Right ventricle myocardium inferior (tissue), 1 donor: ENCODE data around the gene RASGRP4. TPM values are rescaled to one million over a fixed set of nuclear protein-coding genes. Genes with fewer than 3 reads are reported as not detected.
"Not testable (repeated sequence)": the region's sequence is repeated elsewhere in the genome, so short reads cannot be mapped to it uniquely, and the experiment has no call there.

Experiments
- ATAC-seq: fragments of 200-7000 bp; cut with Tn5 transposase; one replicate; pipeline ENCODE4 v1.9.1; 2020; ENCODE audit warnings: mild to moderate bottlenecking, moderate library complexity
- DNase-seq: peaks from one replicate; pipeline ENCODE4 v3.0.0; 2021; ENCODE audit errors: missing footprints
- intact Hi-C: fragments of 100-400 bp; cut with DNase I; formaldehyde crosslinking; loops from one replicate; pipeline ENCODE4 v1.11.0; 2022
- total RNA-seq: library from RNA; stranded (reverse); fragmentation: NEBNext Ultra II Directional; extraction: Animal tissue kit (Norgen Biotek cat#: 25700); gene quantifications from one replicate; pipeline ENCODE4 v1.2.1, GENCODE V29; 2021
- donor health status: DM: no; HTN: yes; CAD: no; lungs with severe emphysema.

The RASGRP4 gene
- total RNA-seq, 1 donor from 2014 or later: 1.7 TPM

DNA sequence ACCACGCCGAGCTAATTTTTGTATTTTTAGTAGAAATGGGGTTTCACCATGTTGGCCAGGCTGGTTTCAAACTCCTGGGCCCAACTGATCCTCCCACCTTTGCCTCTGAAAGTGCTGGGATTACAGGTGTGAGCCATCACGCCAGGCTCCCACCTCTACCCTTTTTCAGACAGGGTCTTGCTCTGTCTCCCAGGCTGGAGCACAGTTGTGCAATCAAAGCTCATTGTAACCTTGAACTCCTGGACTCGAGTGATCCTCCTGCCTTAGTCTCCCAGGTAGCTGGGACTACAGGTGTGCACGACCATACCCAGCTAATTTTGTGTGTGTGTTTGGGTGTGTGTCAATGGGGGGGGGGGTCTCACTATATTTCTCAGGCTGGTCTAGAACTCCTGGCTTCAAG lies 1.7 kb downstream of the RASGRP4 start:
- ATAC-seq (no peak), DNase-seq (no peak)
- intact Hi-C loops: no loop called here

DNA sequence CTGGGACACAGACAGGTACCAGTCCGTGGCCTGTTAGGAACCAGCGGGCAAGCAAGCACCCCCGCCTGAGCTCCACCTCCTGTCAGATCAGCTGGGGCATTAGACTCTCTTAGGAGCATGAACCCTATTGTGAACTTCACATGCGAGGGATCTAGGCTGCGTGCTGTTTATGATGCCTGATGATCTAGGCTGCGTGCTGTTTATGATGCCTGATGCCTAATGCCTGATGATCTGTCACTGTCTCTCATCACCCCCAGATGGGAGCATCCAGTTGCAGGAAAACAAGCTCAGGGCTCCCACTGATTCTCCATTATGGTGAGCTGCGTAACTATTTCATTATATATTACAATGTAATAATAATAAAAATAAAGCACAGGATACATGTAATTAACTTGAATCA lies 3.6 kb downstream of the RASGRP4 start:
- intact Hi-C loops: no loop called here
- DNase-seq: no peak
- ATAC-seq: no peak

GRCh38 chr19:38421856-38422255 lies 4.2 kb downstream of the RASGRP4 start:
- intact Hi-C loops: no loop called here
- no peak for DNase-seq
- no peak for ATAC-seq

DNA sequence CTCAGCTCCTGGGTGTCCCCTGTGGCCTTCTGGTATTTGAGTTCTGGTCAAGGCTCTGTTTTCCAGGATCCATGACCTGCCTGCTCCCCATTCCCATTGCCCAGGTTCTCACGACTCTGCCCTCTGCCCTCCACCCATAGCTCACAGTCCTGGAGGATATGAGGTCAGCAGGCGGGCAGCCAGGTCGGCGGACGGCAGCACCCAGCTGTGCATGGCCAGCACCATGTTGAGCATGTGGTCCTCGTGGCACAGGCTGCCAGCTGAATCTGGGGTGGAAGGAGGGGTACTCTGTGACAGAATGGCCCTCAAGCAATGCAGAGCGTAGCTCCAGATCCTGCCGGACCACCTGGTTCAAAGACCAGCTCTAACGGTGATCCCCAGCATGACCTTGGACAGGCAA lies 5.1 kb downstream of the RASGRP4 start:
- intact Hi-C loops: no loop called here
- DNase-seq (no peak), ATAC-seq (no peak)

GRCh38 chr19:38417544-38418506 lies 8.2 kb downstream of the RASGRP4 start:
- ATAC-seq: peak; percentile 81
- intact Hi-C loops: no loop called here
- peak; percentile 92 for DNase-seq

GRCh38 chr19:38417146-38417543 lies 8.9 kb downstream of the RASGRP4 start:
- peak; percentile 3 for ATAC-seq
- no peak for DNase-seq
- intact Hi-C loops: no loop called here

GRCh38 chr19:38413416-38413815 lies 12.6 kb downstream of the RASGRP4 start:
- no peak for DNase-seq
- intact Hi-C loops: no loop called here
- no peak for ATAC-seq

DNA sequence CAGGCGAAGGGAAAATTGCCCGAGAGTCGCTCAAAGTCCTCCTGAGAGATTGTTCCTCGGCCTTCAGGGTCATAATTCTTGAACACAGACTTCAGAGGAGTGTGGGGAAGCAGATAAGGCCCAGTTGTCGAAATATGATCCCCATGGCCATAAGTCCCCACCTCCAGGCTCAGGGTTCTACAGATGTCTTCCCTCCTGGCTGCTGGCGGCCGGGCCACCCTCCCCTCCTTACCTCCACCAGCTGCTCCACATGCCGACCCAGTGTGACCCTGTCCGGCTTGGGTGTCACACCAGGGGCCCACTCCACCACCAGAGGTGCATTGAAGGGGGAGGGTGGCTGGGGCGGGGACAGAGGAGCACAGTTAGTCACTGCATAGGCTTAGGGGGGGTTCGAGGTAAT lies 13.1 kb downstream of the RASGRP4 start:
- DNase-seq: no peak
- ATAC-seq: no peak
- intact Hi-C loops: no loop called here

DNA sequence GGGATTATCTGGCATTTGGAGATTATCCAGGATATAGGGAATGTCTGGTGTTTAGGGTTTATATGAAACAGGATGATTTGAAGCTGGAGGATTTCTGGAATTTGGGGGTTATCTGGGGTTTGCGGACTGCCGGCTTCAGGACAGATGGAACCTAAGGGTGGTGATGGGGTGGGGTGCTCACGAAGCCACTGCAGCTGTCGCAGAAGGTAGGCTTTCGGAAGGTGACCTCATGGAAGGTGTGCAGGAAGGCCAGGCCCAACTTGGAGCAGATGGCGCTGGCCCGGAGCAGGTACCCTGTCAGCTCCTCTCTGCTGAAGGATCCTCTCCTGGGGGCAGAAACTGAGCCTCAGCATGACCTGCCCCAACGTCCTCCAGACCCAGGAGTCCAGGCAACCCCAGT lies 13.5 kb downstream of the RASGRP4 start:
- ATAC-seq (no peak), DNase-seq (no peak)
- intact Hi-C loops: no loop called here

GRCh38 chr19:38411898-38412297 lies 14.1 kb downstream of the RASGRP4 start:
- ATAC-seq, intact Hi-C loops: not testable (repeated sequence)

DNA sequence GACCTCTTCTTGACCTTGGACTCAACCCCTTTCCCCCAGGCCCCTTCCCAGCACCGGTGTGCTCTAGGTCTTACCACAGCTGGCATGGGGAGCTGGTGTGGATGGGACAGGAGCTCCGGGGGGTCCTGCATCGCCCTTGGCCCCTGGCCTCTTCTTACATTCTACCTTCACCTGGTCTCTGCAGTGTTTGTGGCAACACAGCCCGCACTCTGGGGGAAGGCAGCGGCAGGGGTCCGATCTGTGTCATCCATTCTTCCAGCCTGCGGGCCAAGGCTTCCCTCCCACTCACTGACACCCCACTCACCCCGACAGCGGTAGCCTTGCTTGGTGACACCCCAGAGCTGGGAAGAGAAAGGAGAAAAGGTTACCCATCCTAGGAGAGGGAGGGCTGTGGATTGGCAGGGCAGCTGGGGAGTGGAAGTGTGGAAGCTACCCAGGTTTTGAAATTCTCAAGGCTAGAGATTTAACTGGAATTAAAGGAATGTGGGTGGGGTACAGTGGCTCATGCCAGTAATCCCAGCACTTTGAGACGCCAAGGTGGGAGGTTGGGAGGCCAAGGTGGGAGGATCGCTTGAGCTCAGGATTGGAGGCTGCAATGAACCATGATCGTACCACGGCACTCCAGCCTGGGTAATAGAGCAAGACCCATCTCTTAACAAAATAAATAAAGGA lies 14.8 kb downstream of the RASGRP4 start:
- intact Hi-C loops: no loop called here
- ATAC-seq (no peak), DNase-seq (no peak)

More at GRCh38 chr19:38411898-38412297, 14.1 kb downstream of the RASGRP4 start:
- DNase-seq: not testable (repeated sequence)

DNA sequence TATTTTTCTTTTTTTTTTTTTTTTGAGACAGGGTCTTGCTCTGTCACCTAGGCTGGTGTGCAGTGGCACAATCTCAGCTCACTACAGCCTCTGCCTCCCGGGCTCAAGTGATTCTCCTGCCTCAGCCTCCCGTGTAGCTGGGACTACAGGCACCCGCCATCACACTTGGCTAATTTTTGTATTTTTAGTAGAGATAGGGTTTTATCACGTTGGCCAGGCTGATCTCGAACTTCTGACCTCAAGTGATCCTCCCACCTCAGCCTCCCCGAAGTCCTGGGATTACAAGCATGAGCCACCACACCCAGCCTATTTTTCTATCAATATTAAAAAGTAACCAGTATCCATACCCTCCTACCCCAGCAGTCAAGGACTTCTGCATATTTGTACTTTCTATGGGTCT lies 15.6 kb downstream of the RASGRP4 start:
- ATAC-seq, DNase-seq, intact Hi-C loops: not testable (repeated sequence)

GRCh38 chr19:38409631-38410133 lies 16.3 kb downstream of the RASGRP4 start:
- DNase-seq: peak; percentile 66
- intact Hi-C loops: no loop called here
- ATAC-seq: peak; percentile 59

DNA sequence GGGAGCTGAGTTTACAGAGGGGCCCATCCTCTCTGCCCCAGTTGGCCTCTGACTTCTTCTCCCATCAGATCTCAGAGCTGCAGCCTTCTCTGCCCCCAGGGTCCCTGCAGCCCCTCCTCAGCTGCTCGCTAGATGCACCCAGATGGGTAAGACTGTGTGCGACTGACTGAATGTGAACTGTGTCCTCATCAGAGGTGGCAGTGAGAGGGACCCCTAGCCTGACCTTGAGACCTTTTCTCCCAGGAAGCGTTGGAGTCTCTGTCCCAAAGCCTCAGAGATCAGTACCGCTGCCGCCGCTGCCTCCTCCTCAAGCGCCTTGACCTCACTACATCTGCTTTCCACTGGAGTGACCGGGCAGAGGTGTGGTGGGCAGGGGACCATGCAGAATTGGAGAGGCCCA lies 20.7 kb downstream of the RASGRP4 start:
- intact Hi-C loops: no loop called here
- peak; percentile 52 for DNase-seq

GRCh38 chr19:38404858-38405257 lies 21.2 kb downstream of the RASGRP4 start:
- intact Hi-C loops: no loop called here
- DNase-seq (peak; percentile 49), ATAC-seq (no peak)

More for the DNA sequence above, 20.7 kb downstream of the RASGRP4 start:
- no peak for ATAC-seq

- peak; percentile 98 for DNase-seq
- intact Hi-C loops: loop anchor here (2.0 kb wide), 3 partner anchors 28 to 528 kb away; partner anchors contain the start of genes MRPS12, PSMD8 and SARS2
- peak; percentile 99 for ATAC-seq
Measured at GRCh38 chr19:38402967-38403674, 22.9 kb downstream of the RASGRP4 start, which contains the start of gene FAM98C. Gene FAM98C, plus strand, starts transcription at chr19:38403093. Its CDS starts 61 bp downstream, at chr19:38403154.

GRCh38 chr19:38402623-38402966 lies 23.4 kb downstream of the RASGRP4 start:
- intact Hi-C loops: loop anchor here (2.0 kb wide), 3 partner anchors 28 to 528 kb away; partner anchors contain the start of genes MRPS12, PSMD8 and SARS2
- ATAC-seq: no peak

DNA sequence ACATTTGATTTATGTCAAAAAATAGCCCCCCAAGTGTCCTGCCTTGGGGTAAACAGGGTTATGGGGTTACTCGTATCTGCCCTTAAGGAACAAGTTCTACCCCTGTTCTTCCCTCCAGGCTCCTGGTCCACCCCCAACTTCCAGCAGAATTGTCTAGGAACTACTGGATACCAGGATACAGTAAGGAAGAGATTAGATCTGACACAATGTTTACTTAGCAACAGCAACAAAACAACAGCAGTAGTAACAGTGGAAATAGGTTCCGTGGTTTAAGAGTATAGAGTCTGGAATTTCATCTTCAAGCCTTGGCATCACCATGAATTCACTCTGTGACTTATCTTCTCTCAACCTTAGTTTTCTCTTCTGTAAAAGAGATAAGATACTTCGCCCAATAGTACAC lies 24.9 kb downstream of the RASGRP4 start:
- DNase-seq (no peak), ATAC-seq (no peak)
- intact Hi-C loops: no loop called here

More at GRCh38 chr19:38402623-38402966, 23.4 kb downstream of the RASGRP4 start:
- no peak for DNase-seq

GRCh38 chr19:38400361-38400760 lies 25.7 kb downstream of the RASGRP4 start:
- ATAC-seq (no peak), DNase-seq (peak; percentile 18)
- intact Hi-C loops: no loop called here
